Kidney (tissue), 14 donors: ENCODE measurements around the gene TM9SF4. TPM values are rescaled to one million over a fixed set of nuclear protein-coding genes. Genes with fewer than 3 reads are reported as not detected.

Source experiments
- DNase-seq, 5 donors: peaks; one replicate each; pipeline ENCODE4 v3.0.0-alpha.2; 2013 to 2020
- FAIRE-seq: peaks from 2 replicates; lab custom pipeline; 2012; peaks lifted over from hg19 to GRCh38; lab: Jason Lieb, UNC
- H3K27ac ChIP-seq, 2 donors: one replicate each; pipeline ENCODE4 v1.7.0; 2013; ENCODE audit warnings: low read depth in 2 of 2, low read length in 2 of 2, inconsistent platforms in 1 of 2
- H3K27me3 ChIP-seq: one replicate; pipeline ENCODE4 v1.7.1; 2013; ENCODE audit warnings: low read length, inconsistent platforms; ENCODE audit not compliant: control insufficient read depth, insufficient read depth
- H3K36me3 ChIP-seq, 3 donors: one replicate each; pipeline versions ENCODE4 v1.7.0 to v1.7.1; 2013; ENCODE audit warnings: low read length in 3 of 3, control low read depth in 1 of 3, inconsistent platforms in 1 of 3; ENCODE audit not compliant: insufficient read depth in 3 of 3, control insufficient read depth in 2 of 3
- H3K4me1 ChIP-seq, 3 donors: one replicate each; pipeline versions ENCODE4 v1.7.0 to v1.7.1; 2013; ENCODE audit warnings: low read length in 3 of 3, inconsistent platforms in 1 of 3, low read depth in 1 of 3; ENCODE audit not compliant: control insufficient read depth in 2 of 3, insufficient read depth in 2 of 3
- H3K4me3 ChIP-seq, 3 donors: one replicate each; pipeline versions ENCODE4 v1.7.0 to v1.8.1; 2013; ENCODE audit warnings: low read length in 3 of 3, control low read depth in 1 of 3, inconsistent platforms in 1 of 3
- H3K9ac ChIP-seq, 3 donors: one replicate each; pipeline versions ENCODE4 v1.7.0 to v1.7.1; 2013; ENCODE audit warnings: low read length in 3 of 3, control low read depth in 1 of 3, inconsistent platforms in 1 of 3
- H3K9me3 ChIP-seq, 3 donors: one replicate each; pipeline versions ENCODE4 v1.7.0 to v1.7.1; 2013; ENCODE audit warnings: low read length in 3 of 3, control low read depth in 1 of 3, inconsistent platforms in 1 of 3; ENCODE audit not compliant: control insufficient read depth in 2 of 3, insufficient read depth in 1 of 3
- CTCF ChIP-seq: IDR thresholded peaks from 3 replicates; pipeline ENCODE4 v1.5.1; 2012; ENCODE audit warnings: mild to moderate bottlenecking, moderate library complexity, borderline replicate concordance; ENCODE audit not compliant: insufficient read depth; ENCODE audit errors: extremely low read depth
- intact Hi-C: fragments of 100-400 bp; cut with DNase I; formaldehyde crosslinking; loops from one replicate; pipeline ENCODE4 v1.11.1; 2022
- polyA plus RNA-seq: library from polyadenylated mRNA; stranded (reverse); fragments of 350-450 nt; fragmentation: Illumina TruSeq; extraction: RNeasy Lipid Tissue Mini Kit (QIAGEN cat#74804); gene quantifications from one replicate; pipeline ENCODE4 v1.2.3, GENCODE V29; 2014; ENCODE audit warnings: low read depth, low replicate concordance; ENCODE audit not compliant: insufficient read depth
- total RNA-seq: library from RNA; stranded (reverse); fragmentation: NEBNext Ultra II Directional; extraction: Animal tissue kit (Norgen Biotek cat#: 25700); gene quantifications from one replicate; pipeline ENCODE4 v1.2.1, GENCODE V29; 2021
- donor health status: control.
- donor health status: control.
- donor health status: control.
- donor health status: control.
- donor health status: control.
- donor health status: DM: yes; HTN: yes; CAD: no.
- donor health status: Normal renal cell carcinoma (clear cell type).

Gene TM9SF4
- total and polyA plus RNA-seq, 2 donors from 2014 or later, result 26.3 to 52.0 TPM

DNA sequence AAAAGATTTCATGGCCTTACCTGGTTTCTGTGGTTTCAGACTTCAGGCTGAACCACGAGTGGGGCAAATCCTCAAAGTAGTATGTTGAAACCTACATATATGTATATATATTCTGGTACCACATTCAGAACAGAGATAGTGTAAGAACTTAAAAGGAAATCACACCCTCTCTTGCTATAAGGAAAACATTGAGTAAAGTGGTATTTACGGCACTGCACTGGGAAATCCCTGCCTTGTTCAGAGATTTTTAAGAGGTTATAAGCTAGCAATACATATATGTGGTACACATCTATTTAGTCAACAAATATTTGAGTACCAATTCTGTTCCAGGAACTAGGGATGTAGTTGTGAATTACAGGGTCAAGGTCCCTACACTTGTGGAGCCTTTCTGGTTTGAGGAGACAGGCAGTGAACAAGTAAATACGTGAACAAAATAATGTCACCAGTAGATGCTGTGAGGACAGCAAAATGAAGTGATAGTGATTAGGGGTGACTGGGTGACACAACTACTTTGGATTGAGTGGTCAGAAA is 1.7 kb downstream of the TM9SF4 start:
- Histone ChIP-seq H3K4me3 (peak overlapping the region in 1 of 3 donors; percentile 98), H3K27ac (no peak overlapping the region), H3K9ac (no peak overlapping the region), H3K36me3 (no peaks in the 10 kb centered on the region), H3K4me1 (peaks cover 0 to 26% (median 14%) of the 10 kb centered on the region in 3 donors), H3K9me3 (no peaks in the 10 kb centered on the region), H3K27me3 (no peaks in the 10 kb centered on the region)
- DNase-seq, result no peak
- no peak for TF ChIP-seq CTCF
- intact Hi-C loops, result no loop called here
- no peak for FAIRE-seq

DNA sequence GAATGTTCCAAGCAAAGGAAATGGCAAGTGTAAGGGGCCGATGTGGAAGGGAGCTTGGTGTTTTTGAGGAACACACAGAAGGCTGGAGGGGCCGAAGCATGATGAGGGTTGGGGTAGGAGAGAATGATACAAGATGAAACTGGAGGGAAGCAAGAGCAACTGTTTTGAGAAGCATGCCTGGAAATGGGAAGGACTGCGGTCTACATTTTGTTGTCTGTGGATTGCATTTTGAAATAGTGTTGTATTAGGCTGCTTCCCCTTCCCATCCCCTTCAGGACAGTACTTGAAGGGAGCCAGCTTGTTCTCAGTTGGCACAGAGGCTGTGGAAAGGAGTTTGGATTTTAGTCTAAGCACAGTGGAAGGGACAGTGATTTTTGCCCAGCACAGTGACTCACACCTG is 2.2 kb downstream of the TM9SF4 start:
- Histone ChIP-seq H3K27ac (no peak overlapping the region), H3K9ac (no peak overlapping the region), H3K4me3 (no peak overlapping the region), H3K27me3 (no peaks in the 10 kb centered on the region), H3K4me1 (peaks cover 0 to 28% (median 18%) of the 10 kb centered on the region in 3 donors), H3K36me3 (no peaks in the 10 kb centered on the region), H3K9me3 (no peaks in the 10 kb centered on the region)
- DNase-seq (no peak), FAIRE-seq (no peak)
- no peak for TF ChIP-seq CTCF
- intact Hi-C loops, result no loop called here

- FAIRE-seq (no peak), DNase-seq (no peak)
- H3K4me3 ChIP-seq, result no peak overlapping the region
- no peaks in the 10 kb centered on the region for H3K9me3 ChIP-seq
- no peaks in the 10 kb centered on the region for H3K27me3 ChIP-seq
- H3K9ac ChIP-seq, result no peak overlapping the region
- no peak overlapping the region for H3K27ac ChIP-seq
- no peaks in the 10 kb centered on the region for H3K36me3 ChIP-seq
- TF ChIP-seq CTCF, result no peak
- peaks cover 0 to 28% (median 18%) of the 10 kb centered on the region in 3 donors for H3K4me1 ChIP-seq
- intact Hi-C loops, result no loop called here
Observed at GRCh38 chr20:32112841-32113240, 3.3 kb downstream of the TM9SF4 start.

DNA sequence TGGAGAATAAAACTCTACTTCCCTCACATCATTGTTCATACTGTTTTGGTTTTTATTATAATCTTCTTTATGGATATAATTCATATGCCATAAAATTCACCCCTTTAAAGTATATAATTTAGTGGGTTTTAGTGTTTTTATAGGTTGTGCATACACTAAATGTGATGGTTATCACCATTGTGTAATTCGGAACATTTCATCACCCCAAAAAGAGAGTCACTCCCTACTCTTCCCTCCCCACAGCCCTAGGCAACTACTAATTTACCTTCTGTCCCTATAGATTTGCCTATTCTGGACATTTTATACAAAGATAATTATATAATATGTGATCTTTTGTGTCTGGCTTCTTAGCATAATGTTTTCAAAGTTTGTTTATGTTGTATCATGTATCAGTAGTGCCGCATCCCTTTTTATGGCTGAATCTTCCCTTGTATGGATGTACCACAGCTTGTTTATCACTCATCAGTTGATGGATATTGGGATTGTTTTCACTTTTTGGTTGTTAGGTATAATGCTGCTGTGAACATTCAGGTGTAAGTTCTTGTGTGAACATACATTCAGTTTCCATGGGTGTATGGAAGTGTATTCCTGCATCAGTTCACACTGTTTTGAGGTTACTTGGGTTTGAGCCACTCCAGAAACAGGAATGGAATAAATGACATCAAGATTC is 4.2 kb downstream of the TM9SF4 start:
- Histone ChIP-seq H3K9me3 (no peaks in the 10 kb centered on the region), H3K27ac (no peak overlapping the region), H3K9ac (no peak overlapping the region), H3K36me3 (no peaks in the 10 kb centered on the region), H3K27me3 (no peaks in the 10 kb centered on the region), H3K4me1 (peaks cover 0 to 28% (median 18%) of the 10 kb centered on the region in 3 donors), H3K4me3 (no peak overlapping the region)
- intact Hi-C loops, result no loop called here
- FAIRE-seq, result no peak
- DNase-seq, result no peak
- no peak for TF ChIP-seq CTCF
